Progenitor cell of endocrine pancreas (in vitro differentiated cells): ENCODE measurements around the gene LCA5L. TPM values are rescaled to one million over a fixed set of nuclear protein-coding genes. Genes with fewer than 3 reads are reported as not detected.

Experiments
- DNase-seq: peaks from one replicate; pipeline ENCODE4 v3.0.0; 2021; ENCODE audit warnings: low spot score; ENCODE audit not compliant: unreplicated experiment
- H3K27ac Mint-ChIP-seq: 2 replicates; pipeline ENCODE4 v1.8.0; 2021; ENCODE audit warnings: mild to moderate bottlenecking, moderate library complexity, mixed read lengths
- H3K27me3 Mint-ChIP-seq: 2 replicates; pipeline ENCODE4 v1.8.0; 2021; ENCODE audit warnings: mixed read lengths
- H3K36me3 Mint-ChIP-seq: 2 replicates; pipeline ENCODE4 v1.8.0; 2022; ENCODE audit warnings: mixed read lengths; ENCODE audit not compliant: insufficient read depth
- H3K4me1 Mint-ChIP-seq: 2 replicates; pipeline ENCODE4 v1.8.0; 2021; ENCODE audit warnings: low read depth, mixed read lengths
- H3K4me3 Mint-ChIP-seq: 2 replicates; pipeline ENCODE4 v1.8.0; 2021; ENCODE audit warnings: low read depth, mild to moderate bottlenecking, moderate library complexity, mixed read lengths
- H3K9me3 Mint-ChIP-seq: 2 replicates; pipeline ENCODE4 v1.8.0; 2021; ENCODE audit warnings: low read depth, mixed read lengths
- total RNA-seq: library from RNA; stranded (reverse); gene quantifications from 2 replicates; pipeline ENCODE4 v1.2.1, GENCODE V29; 2021
- TF ChIP-seq, protein P1 (sequence below): fragments of 200-600 bp; sonication (generic); IDR thresholded peaks from one replicate; pipeline ENCODE4 v1.5.0; 2021; ENCODE audit warnings: antibody characterized with exemption, mild to moderate bottlenecking; ENCODE audit not compliant: unreplicated experiment

Gene LCA5L
- total RNA-seq, 1 donor from 2014 or later: 1.3 TPM

DNA sequence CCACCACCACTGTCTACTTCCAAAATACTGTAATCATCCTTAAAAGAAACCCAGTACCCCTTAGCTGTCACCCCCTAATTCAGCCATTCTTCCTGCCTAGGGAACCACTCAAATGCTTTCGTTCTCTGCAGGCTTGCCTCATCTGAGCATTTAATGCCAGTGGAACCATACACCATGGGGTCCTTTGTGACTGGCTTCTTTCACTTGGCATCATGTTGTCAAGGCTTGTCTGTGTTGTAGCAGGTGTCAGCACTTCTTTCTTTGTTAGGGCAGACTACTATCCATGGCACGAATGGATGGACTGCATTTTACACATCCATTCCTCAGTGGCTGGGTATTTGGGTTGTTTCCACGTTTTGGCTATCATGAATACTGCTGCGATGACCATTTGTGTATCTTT is 34.7 kb upstream of the LCA5L start:
- no peaks in the 10 kb centered on the region for H3K9me3 Mint-ChIP-seq
- TF ChIP-seq, protein P1, sequence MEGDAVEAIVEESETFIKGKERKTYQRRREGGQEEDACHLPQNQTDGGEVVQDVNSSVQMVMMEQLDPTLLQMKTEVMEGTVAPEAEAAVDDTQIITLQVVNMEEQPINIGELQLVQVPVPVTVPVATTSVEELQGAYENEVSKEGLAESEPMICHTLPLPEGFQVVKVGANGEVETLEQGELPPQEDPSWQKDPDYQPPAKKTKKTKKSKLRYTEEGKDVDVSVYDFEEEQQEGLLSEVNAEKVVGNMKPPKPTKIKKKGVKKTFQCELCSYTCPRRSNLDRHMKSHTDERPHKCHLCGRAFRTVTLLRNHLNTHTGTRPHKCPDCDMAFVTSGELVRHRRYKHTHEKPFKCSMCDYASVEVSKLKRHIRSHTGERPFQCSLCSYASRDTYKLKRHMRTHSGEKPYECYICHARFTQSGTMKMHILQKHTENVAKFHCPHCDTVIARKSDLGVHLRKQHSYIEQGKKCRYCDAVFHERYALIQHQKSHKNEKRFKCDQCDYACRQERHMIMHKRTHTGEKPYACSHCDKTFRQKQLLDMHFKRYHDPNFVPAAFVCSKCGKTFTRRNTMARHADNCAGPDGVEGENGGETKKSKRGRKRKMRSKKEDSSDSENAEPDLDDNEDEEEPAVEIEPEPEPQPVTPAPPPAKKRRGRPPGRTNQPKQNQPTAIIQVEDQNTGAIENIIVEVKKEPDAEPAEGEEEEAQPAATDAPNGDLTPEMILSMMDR: no peak
- no peak overlapping the region for H3K27ac Mint-ChIP-seq
- DNase-seq: no peak
- H3K4me3 Mint-ChIP-seq: no peak overlapping the region
- H3K4me1 Mint-ChIP-seq: peaks cover 3% of the 10 kb centered on the region
- no peaks in the 10 kb centered on the region for H3K27me3 Mint-ChIP-seq
- H3K36me3 Mint-ChIP-seq: no peaks in the 10 kb centered on the region

DNA sequence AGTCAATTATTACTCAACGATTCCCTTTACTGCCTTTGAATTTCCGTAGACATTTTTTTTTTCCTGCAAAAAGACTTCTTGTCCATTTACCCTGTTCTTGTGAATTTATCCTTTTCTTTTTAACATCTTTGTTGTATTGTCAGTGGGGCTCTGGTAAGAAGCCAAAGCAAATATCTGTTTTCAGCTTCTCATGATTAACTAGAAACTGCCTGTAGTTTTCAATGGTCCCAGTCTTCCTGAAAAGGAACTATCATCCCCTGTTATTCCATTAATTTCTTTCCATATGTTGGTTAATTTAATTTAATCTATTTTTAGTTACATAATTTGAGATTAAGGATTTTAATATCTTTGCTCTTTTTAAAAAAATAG is 34.2 kb upstream of the LCA5L start:
- Mint-ChIP-seq H3K4me3 (no peak overlapping the region), H3K4me1 (peaks cover 3% of the 10 kb centered on the region), H3K27ac (no peak overlapping the region), H3K9me3 (no peaks in the 10 kb centered on the region), H3K36me3 (no peaks in the 10 kb centered on the region), H3K27me3 (no peaks in the 10 kb centered on the region)
- DNase-seq: no peak
- TF ChIP-seq, protein P1: no peak

DNA sequence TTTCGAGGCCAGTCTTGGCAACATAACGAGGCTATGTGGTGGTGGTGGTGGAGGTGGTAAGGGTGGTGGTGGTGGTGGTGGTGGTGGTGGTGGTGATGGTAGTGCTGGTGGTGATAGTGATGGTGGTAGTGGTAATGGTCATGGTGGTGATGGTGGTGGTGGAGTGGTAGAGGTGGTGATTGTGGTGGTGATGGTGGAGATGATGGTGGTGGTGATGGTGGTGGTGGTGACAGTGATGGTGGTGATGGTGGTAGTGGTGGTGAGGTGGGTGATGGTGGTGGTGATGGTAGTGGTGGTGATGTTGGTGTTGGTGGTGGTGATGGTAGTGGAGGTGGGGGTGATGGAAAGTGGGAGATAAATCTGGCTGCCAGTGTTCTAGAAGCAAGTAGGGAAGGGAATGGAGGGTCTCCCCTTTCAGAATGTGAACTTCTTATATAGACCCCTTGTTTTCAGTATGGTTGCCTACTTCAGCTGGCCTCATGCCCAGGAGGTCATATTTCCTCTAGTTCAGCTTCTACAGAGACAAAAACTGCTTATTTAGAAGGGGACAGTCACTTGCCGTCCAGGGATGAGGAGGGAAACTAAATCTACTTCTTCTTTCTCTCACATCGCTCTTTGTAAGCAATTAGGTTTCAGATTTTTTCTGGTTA is 33.7 kb upstream of the LCA5L start:
- peaks cover 3% of the 10 kb centered on the region for H3K4me1 Mint-ChIP-seq
- no peak overlapping the region for H3K4me3 Mint-ChIP-seq
- TF ChIP-seq, protein P1: no peak
- H3K36me3 Mint-ChIP-seq: no peaks in the 10 kb centered on the region
- H3K27me3 Mint-ChIP-seq: no peaks in the 10 kb centered on the region
- no peak for DNase-seq
- no peak overlapping the region for H3K27ac Mint-ChIP-seq
- H3K9me3 Mint-ChIP-seq: no peaks in the 10 kb centered on the region

DNA sequence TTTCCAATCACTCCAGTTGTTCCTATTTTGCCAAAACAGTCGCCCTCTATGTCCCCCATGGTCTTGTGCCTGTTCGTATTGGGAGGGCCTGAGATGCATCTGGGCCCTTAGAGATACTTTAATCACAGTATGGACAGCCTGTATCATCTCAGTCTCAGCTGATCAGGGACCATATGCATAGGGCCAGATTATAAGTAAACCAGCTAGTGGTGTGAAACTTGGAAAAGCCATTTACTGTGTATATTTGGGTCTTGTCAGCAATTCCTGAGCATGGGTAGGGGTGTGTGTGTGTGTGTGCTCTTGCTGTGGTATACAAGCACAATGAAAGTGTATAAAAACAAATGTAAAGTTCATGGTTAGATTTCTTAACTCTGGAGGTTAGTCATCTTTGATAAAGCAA is 29.0 kb upstream of the LCA5L start:
- no peaks in the 10 kb centered on the region for H3K9me3 Mint-ChIP-seq
- TF ChIP-seq, protein P1: no peak
- H3K27me3 Mint-ChIP-seq: no peaks in the 10 kb centered on the region
- H3K4me1 Mint-ChIP-seq: no peaks in the 10 kb centered on the region
- no peak for DNase-seq
- no peak overlapping the region for H3K4me3 Mint-ChIP-seq
- H3K27ac Mint-ChIP-seq: no peak overlapping the region
- H3K36me3 Mint-ChIP-seq: no peaks in the 10 kb centered on the region

DNA sequence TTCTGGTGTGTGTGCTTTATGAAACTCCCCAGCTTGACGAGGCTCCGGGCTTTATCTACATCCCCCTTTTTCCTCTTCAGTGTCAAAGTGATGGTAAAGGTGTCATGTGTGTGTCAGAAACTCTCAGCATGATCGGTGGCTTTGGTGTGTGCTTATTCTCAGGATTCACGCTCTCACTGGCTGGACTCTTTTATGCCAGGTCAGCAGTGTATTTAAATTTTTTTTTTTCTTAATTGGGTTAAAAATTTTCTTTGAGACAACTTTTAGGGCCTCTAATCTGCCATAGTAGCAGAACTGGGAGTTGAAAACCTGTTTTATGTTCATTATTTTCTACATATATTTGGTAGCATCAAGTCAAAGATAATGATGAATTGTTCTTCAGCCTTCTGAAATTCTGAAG is 27.2 kb upstream of the LCA5L start:
- Mint-ChIP-seq H3K27ac (no peak overlapping the region), H3K27me3 (no peaks in the 10 kb centered on the region), H3K36me3 (no peaks in the 10 kb centered on the region), H3K4me1 (no peaks in the 10 kb centered on the region), H3K9me3 (no peaks in the 10 kb centered on the region), H3K4me3 (no peak overlapping the region)
- DNase-seq: no peak
- TF ChIP-seq, protein P1: no peak
